HFF-Myc (cell line): ENCODE results near the gene MYL10.

ENCODE experiments used
- DNase-seq: peaks from one replicate; pipeline ENCODE4 v3.0.0-alpha.2; 2011; ENCODE audit warnings: low read depth; ENCODE audit errors: extremely low read depth
- H3K4me3 ChIP-seq: replicated peaks from 2 replicates; pipeline ENCODE4 v1.5.1; 2011; ENCODE audit warnings: low read depth, mild to moderate bottlenecking, control low read depth, low read length
- CTCF ChIP-seq: IDR thresholded peaks from 2 replicates; pipeline ENCODE4 v1.5.1; 2012; ENCODE audit warnings: mild to moderate bottlenecking, low read depth, low read length, control low read depth; ENCODE audit errors: missing control alignments

The MYL10 gene

GRCh38 chr7:101597941-101598340 is 31.2 kb downstream of the MYL10 start:
- TF ChIP-seq CTCF: no peak
- H3K4me3 ChIP-seq: no peak overlapping the region
- no peak for DNase-seq

DNA sequence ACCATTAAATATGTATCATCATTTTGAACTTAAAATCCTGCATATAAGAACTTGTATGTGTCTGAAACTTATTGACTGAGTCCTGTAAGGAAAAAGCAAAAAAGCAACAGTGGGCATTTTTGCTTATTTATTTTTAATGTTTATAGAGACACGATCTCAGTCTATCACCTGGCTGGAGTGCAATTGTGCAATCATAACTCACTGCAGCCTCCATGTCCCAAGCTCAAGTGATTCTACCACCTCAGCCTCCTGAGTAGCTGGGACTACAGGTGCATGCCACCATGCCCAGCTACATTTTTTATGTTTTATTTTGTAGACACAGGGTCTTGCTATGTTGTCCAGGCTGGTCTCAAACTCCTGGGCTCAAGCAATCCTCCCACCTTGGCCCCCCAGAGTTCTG is 32.2 kb downstream of the MYL10 start:
- TF ChIP-seq CTCF: no peak
- DNase-seq: no peak
- H3K4me3 ChIP-seq: no peak overlapping the region

DNA sequence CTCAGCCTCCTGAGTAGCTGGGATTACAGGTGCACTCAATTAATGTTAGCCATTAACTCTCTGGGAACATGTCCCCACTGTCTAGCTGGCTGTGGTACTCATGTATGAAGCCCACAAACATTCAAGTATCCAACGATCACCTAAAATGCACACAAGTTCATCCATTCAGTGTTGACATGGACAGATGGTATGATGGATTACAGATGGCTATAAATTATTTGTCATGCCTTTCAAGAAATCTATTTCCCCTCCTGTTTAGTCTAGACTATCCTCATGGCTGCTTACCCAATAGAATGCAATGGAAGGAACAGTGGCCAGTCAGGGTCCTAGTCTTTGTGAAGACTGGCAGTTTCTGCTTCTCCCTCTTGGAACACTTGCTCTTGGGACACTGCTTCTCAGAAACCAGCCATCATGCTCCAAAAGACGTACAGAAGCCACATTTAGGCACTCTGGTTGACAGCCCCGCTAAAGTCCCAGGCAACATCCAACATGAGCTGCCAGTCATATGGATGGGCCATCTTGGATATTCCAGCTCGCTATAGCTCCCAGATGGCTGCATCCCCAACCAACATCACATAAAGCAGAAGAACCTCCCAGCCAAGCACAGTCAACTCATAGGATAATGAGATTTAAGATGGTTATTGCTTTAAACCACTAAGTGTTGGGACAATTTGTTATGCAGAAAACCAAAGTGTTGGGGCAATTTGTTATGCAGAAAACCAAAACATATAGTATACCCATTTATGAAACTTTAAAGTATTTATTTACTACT is 33.1 kb downstream of the MYL10 start:
- no peak overlapping the region for H3K4me3 ChIP-seq
- no peak for TF ChIP-seq CTCF
- DNase-seq: no peak

DNA sequence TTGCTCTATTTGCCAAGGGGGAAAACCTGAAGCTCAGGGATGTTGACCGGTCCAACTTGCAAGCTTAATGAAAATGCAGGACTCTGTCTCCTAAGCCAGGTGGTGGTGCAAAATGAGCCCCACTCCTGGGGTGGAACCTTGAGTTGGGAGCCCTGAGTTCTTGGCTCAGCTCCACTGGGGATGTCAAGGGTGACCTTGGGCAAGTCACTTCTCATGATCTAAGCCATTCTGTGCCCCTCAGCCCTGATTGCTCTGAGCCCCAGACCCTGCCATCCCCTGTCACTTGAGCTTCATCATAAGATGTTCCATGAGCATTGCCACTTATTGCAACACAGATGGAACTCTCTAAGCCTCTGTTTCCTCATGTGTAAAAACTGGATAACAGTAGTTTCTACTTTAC is 33.9 kb downstream of the MYL10 start:
- no peak for TF ChIP-seq CTCF
- H3K4me3 ChIP-seq: no peak overlapping the region
- DNase-seq: no peak

DNA sequence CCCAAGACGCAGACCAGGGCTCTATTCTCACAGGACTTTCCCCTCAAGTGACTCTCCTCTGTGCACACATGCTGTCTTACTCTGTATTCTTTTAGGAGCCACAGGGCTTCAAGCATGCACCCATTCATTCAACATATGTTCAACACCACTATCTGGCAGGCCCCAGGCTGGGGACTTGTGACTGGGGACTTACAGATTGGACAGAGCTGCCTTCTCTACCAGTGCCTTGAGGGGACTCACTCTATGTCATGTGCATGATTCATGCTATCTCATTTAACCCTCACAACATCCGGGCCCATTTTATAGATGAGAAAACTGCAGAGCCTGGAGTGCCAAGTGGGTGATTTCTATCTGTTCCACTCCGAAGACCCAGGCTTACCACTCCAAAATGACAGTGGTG is 34.3 kb downstream of the MYL10 start:
- no peak overlapping the region for H3K4me3 ChIP-seq
- no peak for TF ChIP-seq CTCF
- no peak for DNase-seq

DNA sequence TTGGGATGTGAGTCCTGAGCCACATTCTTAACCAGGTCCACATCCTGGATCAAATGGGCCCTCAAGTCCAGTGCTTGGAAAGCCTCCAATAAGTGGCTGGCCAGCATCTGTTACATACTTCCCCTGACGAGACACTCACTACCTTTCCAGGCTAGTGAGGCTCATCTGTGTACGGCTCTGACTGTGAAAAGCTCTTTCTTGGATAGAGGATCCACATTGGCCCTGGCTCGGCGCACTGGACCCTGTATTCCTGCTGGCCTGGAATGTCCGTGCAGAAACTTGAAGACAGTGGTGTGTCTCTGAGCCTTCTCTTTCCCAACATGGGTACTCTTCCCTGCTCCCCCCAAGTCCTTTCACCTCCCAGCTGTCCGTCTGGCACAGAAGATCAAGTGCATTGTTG is 35.5 kb downstream of the MYL10 start:
- no peak for DNase-seq
- no peak overlapping the region for H3K4me3 ChIP-seq
- no peak for TF ChIP-seq CTCF

GRCh38 chr7:101591504-101591903 is 37.6 kb downstream of the MYL10 start:
- no peak for DNase-seq
- TF ChIP-seq CTCF: no peak
- no peak overlapping the region for H3K4me3 ChIP-seq
